Transverse colon (tissue), 4 donors: Measurements from ENCODE around the gene FBRS. TPM values are rescaled to one million over a fixed set of nuclear protein-coding genes. Genes with fewer than 3 reads are reported as not detected.

Source experiments
- DNase-seq: peaks from one replicate; pipeline ENCODE4 v3.0.0-alpha.2; 2019
- H3K27ac ChIP-seq, 4 donors: fragments of 200-600 bp; sonication (generic); 2 replicates each; pipeline ENCODE4 v1.5.1; 2016 to 2018; ENCODE audit warnings: inconsistent platforms in 4 of 4
- H3K27me3 ChIP-seq: fragments of 200-600 bp; sonication (generic); 2 replicates; pipeline ENCODE4 v1.5.1; 2017; ENCODE audit warnings: inconsistent platforms
- H3K36me3 ChIP-seq, 4 donors: fragments of 200-600 bp; sonication (generic); 2 replicates each; pipeline ENCODE4 v1.5.1; 2017 to 2019; ENCODE audit warnings: inconsistent platforms in 4 of 4
- H3K4me1 ChIP-seq, 4 donors: fragments of 200-600 bp; sonication (generic); 2 replicates each; pipeline ENCODE4 v1.5.1; 2017 to 2020; ENCODE audit warnings: inconsistent platforms in 4 of 4
- H3K4me3 ChIP-seq, 4 donors: fragments of 200-600 bp; sonication (generic); 1 replicate in 1 of 4; 2 replicates in 3 of 4; pipeline versions ENCODE4 v1.5.1 to v1.6.1; 2017 to 2019; ENCODE audit warnings: inconsistent platforms in 4 of 4
- H3K9me3 ChIP-seq, 2 donors: fragments of 200-600 bp; sonication (generic); 2 replicates each; pipeline ENCODE4 v1.5.1; 2017 to 2019; ENCODE audit warnings: inconsistent platforms in 2 of 2
- CTCF ChIP-seq, 5 experiments: fragments of 200-600 bp in 3 of 5; fragments of 450-650 bp in 2 of 5; sonication (generic) in 3 of 5; IDR thresholded peaks; 1 replicate in 2 of 5; 2 replicates in 3 of 5; pipeline ENCODE4 v1.5.1; 2016 to 2017; ENCODE audit warnings: antibody characterized with exemption in 5 of 5, inconsistent platforms in 3 of 5, mild to moderate bottlenecking in 2 of 5, moderate library complexity in 1 of 5
- EP300 ChIP-seq: sonication (generic); formaldehyde crosslinking; IDR thresholded peaks from one replicate; pipeline ENCODE4 v1.6.1; 2017; ENCODE audit warnings: antibody characterized with exemption, low read depth
- POLR2A ChIP-seq: fragments of 450-650 bp; IDR thresholded peaks from one replicate; pipeline ENCODE4 v1.6.1; 2016; ENCODE audit warnings: antibody characterized with exemption, mild to moderate bottlenecking, moderate library complexity
- POLR2AphosphoS5 ChIP-seq, 3 donors: sonication (generic); formaldehyde crosslinking; IDR thresholded peaks; one replicate each; pipeline ENCODE4 v1.6.1; 2016; ENCODE audit warnings: antibody characterized with exemption in 3 of 3
- WGBS, 2 donors: methylation state at CpG; one replicate each; pipeline ENCODE4 v1.1.5; 2018; ENCODE audit warnings: low coverage in 1 of 2; 5-methylcytosine and 5-hydroxymethylcytosine counted together
- in situ Hi-C, 4 donors: fragments of 200-750 bp; cut with MboI; loops; one replicate each; pipeline versions ENCODE4 v1.15.0 to v1.15.1; 2017; ENCODE audit warnings: low sequenced_read_pairs in 3 of 4, low pct_ligation_motif_present in 1 of 4, low pct_unique_long_range_greater_than_20kb in 1 of 4
- intact Hi-C: fragments of 100-400 bp; cut with DNase I; formaldehyde crosslinking; loops from one replicate; pipeline ENCODE4 v1.15.1; 2023; ENCODE audit warnings: low total_unique reads
- total RNA-seq, 4 donors: library from RNA; depleted of rRNA; stranded (reverse); fragments of >200 nt; gene quantifications; one replicate each; pipeline ENCODE4 v1.1.0, GENCODE V29; 2016

FBRS gene
- total RNA-seq, 4 donors from 2014 or later, result 54.6 to 114 (median 73.1) TPM

GRCh38 chr16:30637944-30638343 is 20.3 kb upstream of the FBRS start:
- no peak overlapping the region for H3K27ac ChIP-seq
- TF ChIP-seq EP300 (no peak), CTCF (IDR thresholded peaks at IDR 0.05) (peak in 3 of 5 experiments; percentile 12 to 13 (median 13)), POLR2AphosphoS5 (IDR thresholded peaks at IDR 0.05) (no peak), POLR2A (no peak)
- in situ Hi-C loops, result loop anchor here in 1 of 4 donors (10.0 to 25.0 kb wide), 2 partner anchors 63 to 551 kb away; partner anchors contain the start of genes PPP4C, TBX6, YPEL3 and ZNF688
- 0% methylated on average over 1 of the region's 1 CpG for WGBS, 2 donors
- peaks cover 0 to 22% (median 8%) of the 10 kb centered on the region in 4 donors for H3K4me1 ChIP-seq
- no peaks in the 10 kb centered on the region for H3K9me3 ChIP-seq
- no peak for DNase-seq
- H3K27me3 ChIP-seq, result no peaks in the 10 kb centered on the region
- no peaks in the 10 kb centered on the region for H3K36me3 ChIP-seq
- H3K4me3 ChIP-seq, result no peak overlapping the region
- intact Hi-C loops, result no loop called here

- Histone ChIP-seq H3K36me3 (no peaks in the 10 kb centered on the region), H3K4me3 (no peak overlapping the region), H3K9me3 (no peaks in the 10 kb centered on the region), H3K27me3 (no peaks in the 10 kb centered on the region), H3K27ac (no peak overlapping the region), H3K4me1 (no peaks in the 10 kb centered on the region)
- no peak for DNase-seq
- TF ChIP-seq POLR2A (no peak), EP300 (no peak), POLR2AphosphoS5 (IDR thresholded peaks at IDR 0.05) (no peak), CTCF (IDR thresholded peaks at IDR 0.05) (no peak)
- 76 to 84% methylated on average over 3 of the region's 3 CpGs for WGBS, 2 donors
- intact Hi-C loops, result no loop called here
- in situ Hi-C loops, result loop anchor here in 1 of 4 donors (10.0 to 25.0 kb wide), 2 partner anchors 53 to 554 kb away; partner anchors contain the start of genes PPP4C, SRCAP, TBX6 and YPEL3
These were observed 16.8 kb upstream of the FBRS start for GRCh38 chr16:30641378-30641982.

GRCh38 chr16:30644334-30644830 is 13.8 kb upstream of the FBRS start:
- Histone ChIP-seq H3K27me3 (no peaks in the 10 kb centered on the region), H3K4me3 (no peak overlapping the region), H3K27ac (no peak overlapping the region), H3K4me1 (peaks cover 0 to under 1% (median 0%) of the 10 kb centered on the region in 4 donors), H3K9me3 (no peaks in the 10 kb centered on the region), H3K36me3 (no peaks in the 10 kb centered on the region)
- in situ Hi-C loops (loop anchor here in 1 of 4 donors (10.0 to 25.0 kb wide), 2 partner anchors 50 to 557 kb away; partner anchors contain the start of genes PPP4C, SRCAP, TBX6 and YPEL3), intact Hi-C loops (no loop called here)
- TF ChIP-seq POLR2AphosphoS5 (IDR thresholded peaks at IDR 0.05), result no peak
- no peak for TF ChIP-seq EP300
- no peak for TF ChIP-seq CTCF (IDR thresholded peaks at IDR 0.05)
- no peak for TF ChIP-seq POLR2A
- 11 to 78% methylated on average over 1 to 4 of the region's 4 CpGs for WGBS, 2 donors
- no peak for DNase-seq

- DNase-seq, result no peak
- WGBS, 2 donors, result 56 to 64% methylated on average over 6 of the region's 6 CpGs
- Histone ChIP-seq H3K27me3 (no peaks in the 10 kb centered on the region), H3K9me3 (no peaks in the 10 kb centered on the region), H3K36me3 (no peaks in the 10 kb centered on the region), H3K4me1 (peaks cover 4 to 8% (median 6%) of the 10 kb centered on the region in 4 donors), H3K4me3 (no peak overlapping the region), H3K27ac (no peak overlapping the region)
- intact Hi-C loops (no loop called here), in situ Hi-C loops (loop anchor here in 1 of 4 donors (10.0 to 25.0 kb wide), 2 partner anchors 49 to 558 kb away; partner anchors contain the start of genes PPP4C, SRCAP, TBX6 and YPEL3)
- TF ChIP-seq CTCF (IDR thresholded peaks at IDR 0.05) (no peak), POLR2A (no peak), POLR2AphosphoS5 (IDR thresholded peaks at IDR 0.05) (no peak), EP300 (no peak)
These were observed 12.5 kb upstream of the FBRS start for GRCh38 chr16:30645727-30646126.
